GM18520 (cell line): Measurements from ENCODE around the gene ZBTB2.

Experiments used
- ATAC-seq: cut with Tn5 transposase; IDR thresholded peaks from one replicate; pipeline ENCODE4 v1.9.1; 2021; ENCODE audit not compliant: unreplicated experiment

ZBTB2 gene

DNA sequence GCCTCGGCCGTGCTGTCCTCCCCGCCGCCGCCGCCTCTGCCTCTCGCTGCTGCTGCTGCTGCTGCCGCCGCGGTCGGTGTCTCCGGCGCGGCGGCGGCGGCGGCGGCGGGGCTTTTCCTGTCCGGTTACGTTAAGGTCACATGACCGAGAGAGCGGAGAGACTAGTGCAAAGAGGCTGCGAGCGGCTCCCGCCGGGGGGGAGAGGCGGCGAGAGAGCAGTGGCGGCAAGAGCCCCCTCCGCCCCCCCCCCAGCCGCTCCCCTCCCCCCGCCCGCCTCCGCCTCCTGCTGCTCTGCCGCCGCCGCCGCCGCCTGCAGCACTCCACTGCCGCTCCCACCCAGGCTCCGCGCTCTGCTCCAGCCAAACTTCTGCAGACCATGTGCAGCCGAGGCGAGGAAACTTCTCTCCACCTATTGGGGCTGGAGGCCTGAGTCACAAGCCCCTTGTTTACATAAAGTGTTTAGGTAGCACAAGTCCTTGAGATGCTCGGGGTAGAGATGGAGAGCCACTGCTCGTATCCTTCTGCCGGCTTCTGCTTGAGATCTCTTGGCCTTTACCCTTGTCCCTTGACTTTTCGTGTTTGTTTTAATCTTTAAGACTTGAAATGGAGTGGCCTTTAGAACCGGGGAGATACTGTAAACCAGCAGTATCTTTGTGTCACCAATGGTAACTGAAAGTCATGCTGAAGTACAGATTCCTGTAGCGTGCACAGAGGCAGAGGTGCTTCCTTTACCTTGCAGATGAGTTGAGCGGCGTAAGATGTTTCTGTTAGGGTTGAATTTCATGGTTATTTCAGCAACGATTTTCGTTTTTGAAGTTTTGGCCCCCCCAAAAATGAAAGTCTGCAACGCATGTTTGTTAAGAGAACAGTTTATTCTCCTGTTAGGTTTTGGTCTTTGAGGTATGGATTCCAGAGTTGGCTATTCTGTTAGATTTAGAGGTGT lies at the start of gene ZBTB2:
ZBTB2 (minus strand) TSS at position 89 of the 943 bp plus-strand sequence. CDS start 17,922 bp downstream, outside the sequence.
- ATAC-seq, result peak; percentile 9

DNA sequence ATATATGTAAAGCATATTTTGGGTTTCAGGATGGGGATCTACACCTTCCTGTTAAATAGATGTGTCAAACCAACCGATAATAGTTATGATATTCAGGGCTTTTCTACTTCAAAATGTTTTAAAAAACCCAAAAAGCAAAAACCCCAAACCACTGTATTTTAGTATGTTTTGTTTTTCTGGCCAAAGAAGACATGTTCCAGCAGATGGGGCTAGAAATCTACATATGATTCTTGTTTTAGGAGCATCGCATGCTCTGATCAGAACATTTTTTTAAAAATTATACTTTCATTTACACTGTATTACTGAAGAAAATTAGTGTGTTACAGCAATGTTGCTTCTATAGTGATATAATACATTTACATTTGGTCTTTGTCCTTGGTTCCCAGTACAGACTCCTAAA lies 49.6 kb upstream of the ZBTB2 start:
- ATAC-seq, result no peak

DNA sequence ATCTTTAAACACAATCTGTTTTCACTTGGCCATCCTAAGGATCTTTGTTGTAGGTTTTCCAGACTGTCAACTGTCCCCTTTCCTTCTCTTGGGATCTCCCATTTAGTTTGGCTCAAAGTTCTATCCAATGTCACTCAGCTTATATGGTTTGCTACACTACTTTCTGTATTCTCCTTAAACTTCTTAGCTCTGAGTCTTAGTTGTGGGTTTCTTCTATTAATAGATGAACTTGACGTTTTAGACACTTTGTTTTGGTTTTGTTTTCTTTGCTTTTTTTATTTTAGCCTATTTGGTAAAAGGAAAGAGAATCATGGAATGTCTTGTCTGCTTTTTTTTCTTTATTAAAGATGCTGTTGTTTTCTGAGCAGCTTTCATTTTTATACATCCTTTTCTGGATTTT lies 49.1 kb upstream of the ZBTB2 start:
- ATAC-seq, result no peak

DNA sequence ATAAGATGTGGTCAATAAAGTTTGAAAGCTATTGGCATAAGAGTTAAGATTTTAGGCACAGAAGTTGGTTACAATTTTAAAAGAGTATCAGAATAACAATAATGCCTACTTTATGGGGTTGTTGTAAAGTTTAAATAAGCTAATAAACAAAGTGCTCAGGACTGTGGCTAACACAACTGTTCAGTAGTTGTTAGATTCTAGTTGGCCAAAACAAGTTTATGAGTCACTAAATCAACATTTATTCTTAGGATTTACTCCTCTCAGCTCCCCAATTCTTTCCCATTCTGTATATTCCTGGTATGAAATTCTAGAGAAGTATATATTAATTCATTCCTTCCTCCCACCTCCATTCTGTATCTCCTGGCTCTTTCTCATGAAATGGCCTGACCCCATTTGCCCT lies 46.0 kb upstream of the ZBTB2 start:
- no peak for ATAC-seq

DNA sequence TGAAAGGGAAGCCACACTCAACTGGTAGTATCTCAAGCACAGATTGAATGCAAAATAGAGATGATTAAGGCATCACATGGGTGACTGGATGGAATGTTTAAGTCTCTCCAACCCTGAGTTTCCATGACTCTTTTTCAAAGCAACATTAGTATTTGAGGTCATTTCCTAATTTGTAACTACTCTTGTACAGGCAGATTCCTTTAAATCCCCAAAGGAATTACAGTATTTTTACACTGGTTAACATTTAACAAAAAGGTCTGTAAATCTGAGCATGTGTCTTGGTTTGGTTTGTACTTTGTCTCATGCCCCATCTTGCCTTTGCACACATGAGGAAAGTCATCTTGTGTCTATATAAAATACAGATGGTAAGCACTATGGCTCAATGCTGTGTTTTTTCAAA lies 45.4 kb upstream of the ZBTB2 start:
- no peak for ATAC-seq

DNA sequence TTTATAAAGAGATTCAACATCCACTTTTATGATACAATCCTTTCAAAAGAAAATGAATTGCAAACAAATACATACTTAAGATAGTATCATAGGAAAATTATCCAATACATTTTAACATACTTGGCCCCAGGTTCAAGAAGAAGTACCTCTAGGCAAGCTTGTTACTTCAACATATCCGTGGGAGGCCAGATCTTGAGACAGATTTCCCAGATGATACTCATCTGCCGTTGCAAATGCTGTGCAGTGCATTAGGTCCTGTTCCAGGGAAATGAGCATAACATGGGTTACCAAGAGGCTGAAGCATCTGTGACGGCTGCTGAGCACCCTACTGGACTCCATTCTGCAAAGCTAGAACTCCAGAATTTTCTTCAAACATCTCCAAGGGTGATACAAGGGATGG lies 44.9 kb upstream of the ZBTB2 start:
- ATAC-seq, result no peak

GRCh38 chr6:151434369-151434768 lies 43.0 kb upstream of the ZBTB2 start:
- no peak for ATAC-seq

GRCh38 chr6:151432651-151433050 lies 41.3 kb upstream of the ZBTB2 start:
- no peak for ATAC-seq

GRCh38 chr6:151431337-151431736 lies 40.0 kb upstream of the ZBTB2 start:
- no peak for ATAC-seq

DNA sequence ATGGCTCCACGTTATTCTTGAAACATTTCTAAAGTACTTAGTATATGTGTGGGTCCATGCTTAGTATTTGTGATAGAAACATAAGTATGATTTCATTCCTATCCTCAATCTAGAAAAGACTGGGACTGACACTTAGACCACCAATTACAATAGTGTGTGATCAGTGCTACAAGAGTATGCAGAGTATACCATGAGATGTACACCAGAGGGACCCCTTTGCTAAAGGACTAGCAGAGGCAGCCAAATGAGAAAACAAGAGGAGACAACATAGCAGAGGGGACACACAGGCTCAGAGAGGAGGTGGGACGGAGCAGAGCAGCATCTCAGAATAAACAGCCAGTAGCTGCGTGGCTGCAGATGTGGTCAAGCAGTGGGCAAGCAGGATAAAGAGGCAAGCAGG lies 39.5 kb upstream of the ZBTB2 start:
- ATAC-seq, result no peak

- no peak for ATAC-seq
These were observed 36.9 kb upstream of the ZBTB2 start for GRCh38 chr6:151428093-151428735.

DNA sequence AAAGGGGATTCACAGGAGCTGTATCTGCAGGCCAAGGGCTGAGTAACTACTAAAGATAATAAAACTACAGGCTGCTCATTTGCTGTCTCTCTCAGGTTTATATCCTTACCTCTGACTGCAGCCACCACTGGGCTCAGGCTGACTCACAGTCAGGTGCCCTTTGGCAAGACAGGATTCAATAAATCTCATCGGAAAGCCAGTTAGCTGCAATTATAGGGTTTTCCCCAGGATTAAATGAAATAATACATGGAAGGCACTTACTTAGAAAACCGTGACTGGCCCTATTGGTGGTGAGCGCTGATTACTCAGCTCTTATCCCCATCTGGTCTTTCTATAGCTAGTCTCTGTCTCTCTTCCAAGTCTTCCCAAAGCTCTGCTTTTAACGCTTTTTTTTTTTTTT lies 34.2 kb upstream of the ZBTB2 start:
- no peak for ATAC-seq

- ATAC-seq, result no peak
These were observed 31.6 kb upstream of the ZBTB2 start for GRCh38 chr6:151422981-151423380.

DNA sequence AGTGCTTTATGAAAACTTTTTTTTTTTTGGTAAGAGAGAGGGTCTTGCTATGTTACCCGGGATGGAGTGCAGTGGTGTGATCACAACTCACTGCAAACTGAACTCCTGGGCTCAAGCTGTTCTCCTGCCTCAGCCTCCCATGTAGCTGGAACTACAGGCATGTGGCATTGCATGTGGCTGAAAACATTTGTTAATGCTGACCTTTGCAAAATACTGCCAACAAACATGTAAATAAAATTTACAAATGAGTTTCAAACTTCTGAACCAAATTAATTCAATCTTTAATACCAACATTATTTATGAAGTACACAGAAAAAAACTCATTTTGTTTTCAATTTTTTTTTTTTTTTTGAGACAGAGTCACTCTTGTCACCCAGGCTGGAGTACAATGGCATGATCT lies 26.1 kb upstream of the ZBTB2 start:
- ATAC-seq, result no peak

DNA sequence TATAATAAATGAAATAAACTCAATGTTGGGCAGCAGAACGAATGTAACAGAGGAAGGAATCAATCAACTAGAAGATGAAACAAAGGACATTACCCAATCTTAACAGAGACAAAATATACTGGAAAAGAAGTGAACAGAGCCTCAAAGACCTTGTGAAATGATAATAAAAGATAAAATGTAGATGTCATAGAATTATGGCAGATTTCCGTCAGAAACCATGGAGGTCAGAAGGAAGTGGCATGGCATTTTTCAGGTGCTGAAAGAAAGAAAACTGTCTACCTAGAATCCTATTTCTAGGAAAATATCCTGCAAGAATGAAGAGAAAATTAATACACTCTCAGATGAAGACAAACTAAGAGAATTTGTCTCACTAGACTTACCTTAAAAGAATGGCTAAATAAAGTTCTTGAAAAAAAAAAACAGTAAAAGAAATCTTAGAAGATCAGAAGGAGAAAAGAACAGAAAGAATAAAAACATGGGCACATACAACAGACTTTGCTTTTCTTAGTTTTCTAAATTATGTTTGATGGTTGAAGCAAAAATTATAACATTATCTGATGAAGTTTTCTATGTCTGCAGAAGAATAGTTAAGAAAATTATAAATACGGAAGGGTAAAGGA lies 23.4 kb upstream of the ZBTB2 start:
- ATAC-seq, result no peak

DNA sequence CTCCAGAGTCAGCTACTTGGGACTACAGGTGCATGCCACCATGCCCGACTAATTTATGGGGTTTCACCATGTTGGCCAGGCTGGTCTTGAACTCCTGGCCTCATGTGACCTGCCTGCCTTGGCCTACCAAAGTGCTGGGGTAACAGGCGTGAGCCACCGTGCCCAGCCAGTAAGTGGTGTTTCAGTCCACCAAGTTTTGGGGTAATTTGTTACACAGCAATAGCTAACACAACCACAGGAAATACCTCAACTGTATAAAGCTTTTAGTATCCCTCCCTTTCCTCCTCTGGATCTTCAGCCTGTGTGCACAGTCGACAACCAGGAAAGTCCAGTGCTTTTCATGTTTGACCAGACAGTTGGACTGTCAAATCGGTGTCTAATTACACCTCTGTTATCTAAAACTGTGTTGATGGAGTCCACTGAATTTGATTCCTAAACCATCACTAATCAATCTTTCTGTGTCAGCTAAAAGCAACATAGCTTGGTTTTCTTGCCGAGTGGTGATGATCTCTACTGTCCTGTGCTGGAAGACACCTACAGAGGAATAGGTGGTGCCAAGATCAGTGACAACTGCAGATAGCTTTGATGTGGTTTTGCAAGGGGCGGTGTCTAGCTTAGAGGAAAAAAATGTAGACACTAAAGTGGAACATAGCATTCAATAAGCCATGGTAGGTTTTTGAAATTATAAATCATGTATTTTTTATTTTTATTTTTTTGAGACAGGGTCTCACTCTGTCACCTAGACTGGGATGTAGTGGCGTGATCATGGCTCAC lies 22.2 kb upstream of the ZBTB2 start:
- ATAC-seq, result no peak

GRCh38 chr6:151412909-151413308 lies 21.6 kb upstream of the ZBTB2 start:
- ATAC-seq, result no peak

DNA sequence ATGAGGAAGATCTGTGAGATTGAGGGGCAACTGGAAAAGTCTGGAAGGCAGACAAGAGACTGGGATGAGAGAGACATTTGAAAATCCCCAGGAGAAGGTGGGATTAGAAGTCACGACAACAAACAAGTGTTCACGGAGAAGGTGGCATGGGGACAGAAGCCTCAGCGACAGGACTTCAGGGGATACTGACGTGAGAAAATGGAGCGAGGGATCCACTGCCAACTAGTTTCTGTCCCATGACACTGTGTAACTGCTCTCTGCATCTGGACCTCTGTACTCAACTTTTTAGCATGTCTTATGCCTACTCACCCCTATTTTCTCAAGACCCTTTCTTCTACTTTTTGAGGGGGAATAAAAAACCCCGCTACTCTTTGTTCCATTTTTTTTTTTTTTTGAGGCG lies 18.3 kb upstream of the ZBTB2 start:
- ATAC-seq, result no peak

DNA sequence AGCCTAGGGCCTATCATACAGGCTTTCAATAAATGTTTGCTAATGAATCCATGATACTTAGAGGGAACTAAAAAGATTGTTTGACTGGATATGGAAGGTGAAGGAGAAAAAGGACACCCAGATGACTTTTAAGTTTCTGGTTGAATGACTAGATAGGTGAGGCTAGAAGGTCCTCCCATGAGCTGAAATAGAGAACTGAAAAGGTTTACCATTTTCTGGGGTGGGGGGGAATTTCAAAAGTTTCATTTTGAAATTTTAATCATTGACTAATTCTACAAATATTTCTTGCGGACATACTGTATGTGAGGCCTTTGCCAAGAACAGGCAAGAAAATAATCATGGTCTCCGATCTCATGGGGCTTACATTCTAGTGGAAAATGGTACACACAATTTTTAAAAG lies 17.9 kb upstream of the ZBTB2 start:
- ATAC-seq, result peak; percentile 55

DNA sequence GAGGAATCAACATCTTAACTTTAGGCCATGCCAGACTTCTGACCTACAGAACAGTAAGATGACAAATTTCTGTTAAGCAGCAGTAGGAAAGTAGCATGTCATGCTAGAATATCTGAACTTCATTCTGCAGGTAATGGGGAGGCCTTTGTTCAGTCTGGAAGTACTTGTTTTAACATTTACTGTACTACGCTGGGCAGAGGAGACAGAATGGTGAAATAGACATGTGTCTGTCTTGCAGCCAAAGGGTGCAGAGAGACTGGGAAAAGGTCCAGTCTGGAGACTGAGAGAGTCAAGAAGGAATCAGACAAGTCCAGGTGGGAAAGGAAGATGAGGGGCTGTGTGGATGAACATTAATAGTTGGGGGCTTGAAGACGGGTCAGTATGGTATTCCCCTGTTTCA lies 17.5 kb upstream of the ZBTB2 start:
- ATAC-seq, result no peak

DNA sequence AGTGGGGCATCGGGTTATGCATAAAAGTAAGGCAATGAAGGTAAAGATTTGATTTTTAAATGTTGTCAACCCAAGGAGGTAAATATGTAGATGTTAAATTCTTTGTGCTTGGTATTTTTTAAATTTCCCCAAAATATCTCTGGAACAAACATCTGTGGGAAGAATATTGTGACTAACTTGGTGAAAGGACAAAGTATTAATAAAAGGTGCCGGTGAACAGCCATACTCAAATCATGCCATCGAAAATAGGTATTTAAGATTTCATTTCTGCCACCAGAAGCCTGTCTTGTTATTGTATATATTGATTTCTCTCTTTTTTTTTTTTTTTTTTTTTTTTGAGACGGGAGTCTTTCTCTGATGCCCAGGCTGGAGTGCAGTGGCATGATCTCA lies 12.6 kb upstream of the ZBTB2 start:
- ATAC-seq, result no peak
